Limb (tissue), 2 donors: ENCODE results near the gene PSTPIP2.
"Not testable (repeated sequence)": the region's sequence is repeated elsewhere in the genome, so short reads cannot be mapped to it uniquely, and the experiment has no call there.

ENCODE experiments used
- DNase-seq, 2 donors: peaks; one replicate each; pipeline ENCODE4 v3.0.0-alpha.2; 2016; ENCODE audit errors: extremely low spot score in 2 of 2

Gene PSTPIP2

GRCh38 chr18:46037512-46038305 lies 34.4 kb downstream of the PSTPIP2 start:
- no peak for DNase-seq

GRCh38 chr18:46035696-46036680 lies 36.1 kb downstream of the PSTPIP2 start:
- no peak for DNase-seq

- DNase-seq: no peak
These were observed 37.8 kb downstream of the PSTPIP2 start for GRCh38 chr18:46034230-46034629.

GRCh38 chr18:46031741-46032140 lies 40.3 kb downstream of the PSTPIP2 start:
- DNase-seq: no peak

- DNase-seq: no peak
These were observed 43.5 kb downstream of the PSTPIP2 start for GRCh38 chr18:46028536-46028891.

- DNase-seq: no peak
These were observed 52.1 kb downstream of the PSTPIP2 start for GRCh38 chr18:46019936-46020335.

GRCh38 chr18:46013484-46014189 lies 58.4 kb downstream of the PSTPIP2 start:
- no peak for DNase-seq

GRCh38 chr18:46010676-46011075 lies 61.4 kb downstream of the PSTPIP2 start:
- DNase-seq: no peak

- no peak for DNase-seq
These were observed 62.0 kb downstream of the PSTPIP2 start for GRCh38 chr18:46010050-46010449.

GRCh38 chr18:46009125-46009840 lies 62.8 kb downstream of the PSTPIP2 start:
- DNase-seq: no peak

GRCh38 chr18:46008531-46008930 lies 63.5 kb downstream of the PSTPIP2 start:
- DNase-seq: no peak

GRCh38 chr18:46007165-46007564 lies 64.9 kb downstream of the PSTPIP2 start:
- no peak for DNase-seq

GRCh38 chr18:46002934-46003333 lies 69.1 kb downstream of the PSTPIP2 start:
- DNase-seq: no peak

- no peak for DNase-seq
These were observed 70.2 kb downstream of the PSTPIP2 start for GRCh38 chr18:46001892-46002291.

GRCh38 chr18:46001074-46001473 lies 71.0 kb downstream of the PSTPIP2 start:
- no peak for DNase-seq

GRCh38 chr18:45999536-45999935 lies 72.5 kb downstream of the PSTPIP2 start:
- no peak for DNase-seq

GRCh38 chr18:45998244-45998643 lies 73.8 kb downstream of the PSTPIP2 start:
- no peak for DNase-seq

- DNase-seq: no peak
These were observed 74.3 kb downstream of the PSTPIP2 start for GRCh38 chr18:45997700-45998151.

GRCh38 chr18:45995461-45995860 lies 76.6 kb downstream of the PSTPIP2 start:
- no peak for DNase-seq

GRCh38 chr18:45993438-45993837 lies 78.6 kb downstream of the PSTPIP2 start:
- no peak for DNase-seq

- DNase-seq: not testable (repeated sequence)
These were observed 79.5 kb downstream of the PSTPIP2 start for GRCh38 chr18:45992527-45992926.
